ENCODE measurements around the gene BAZ2B. TPM values are rescaled to one million over a fixed set of nuclear protein-coding genes. Genes with fewer than 3 reads are reported as not detected.
A peak's percentile ranks its signal among the peaks of the same experiment; 100 is the strongest.

BAZ2B gene
- total RNA-seq (10 to 100 TPM; 60.0 to 76.2 TPM), polyA plus RNA-seq (ENCODE audit: insufficient read length in 6 of 6) (100 to 1,000 TPM in 4 of 6 donors, 10 to 100 TPM in 2; 86.8 to 142 (median 113) TPM)
- long read RNA-seq, donor 1, partial matches to known transcripts = 38 of 38 reads
- long read RNA-seq, donor 1, other reads (novel, unspliced or antisense) = 0 of 38 reads
- long read RNA-seq, donor 2, full-length matches to known transcripts = 2 of 8 reads
- long read RNA-seq, donor 2, partial matches to known transcripts = 6 of 8 reads
- long read RNA-seq, donor 2, other reads (novel, unspliced or antisense) = 0 of 8 reads
- long read RNA-seq, donor 3 = 0 reads
- long read RNA-seq, donor 4, partial matches to known transcripts = 3 of 8 reads
- long read RNA-seq, donor 4, other reads (novel, unspliced or antisense) = 5 of 8 reads
- long read RNA-seq, donor 5, partial matches to known transcripts = 0 of 1 reads
- long read RNA-seq, donor 5, other reads (novel, unspliced or antisense) = 0 of 1 reads
- long read RNA-seq, donor 6, partial matches to known transcripts = 14 of 14 reads
- long read RNA-seq, donor 6, other reads (novel, unspliced or antisense) = 0 of 14 reads
- long read RNA-seq, donor 7 = 0 reads
- long read RNA-seq, donor 8, partial matches to known transcripts = 8 of 8 reads
- long read RNA-seq, donor 8, other reads (novel, unspliced or antisense) = 0 of 8 reads
- long read RNA-seq, donor 9 = 0 reads
- long read RNA-seq, donor 10, partial matches to known transcripts = 5 of 7 reads
- long read RNA-seq, donor 10, other reads (novel, unspliced or antisense) = 2 of 7 reads
- long read RNA-seq, donor 11, full-length matches to known transcripts = 1 of 1 reads
- long read RNA-seq, donor 11, partial matches to known transcripts = 0 of 1 reads
- long read RNA-seq, donor 11, other reads (novel, unspliced or antisense) = 0 of 1 reads
- long read RNA-seq, donor 12, partial matches to known transcripts = 11 of 12 reads
- long read RNA-seq, donor 12, other reads (novel, unspliced or antisense) = 0 of 12 reads

DNA sequence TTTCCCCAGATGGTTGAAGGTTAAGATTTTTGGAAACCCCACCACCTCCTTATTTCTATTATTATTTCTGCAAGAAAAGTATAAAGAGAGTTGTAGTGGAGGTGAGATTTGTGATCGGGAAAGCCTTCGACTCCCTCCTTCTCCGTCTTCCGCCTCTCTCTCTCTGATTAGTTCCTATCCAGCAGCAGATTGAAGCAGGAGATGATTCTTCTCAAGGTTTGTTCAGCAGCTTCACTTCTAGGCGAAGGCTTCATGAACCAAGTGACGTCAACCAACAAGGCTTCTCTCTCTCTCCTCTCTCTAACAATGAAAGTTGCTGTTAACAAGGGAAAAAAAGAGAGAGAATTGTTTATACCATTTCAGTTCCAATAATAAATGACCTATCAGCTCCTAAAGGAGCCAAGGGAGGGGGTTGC lies at the start of gene BAZ2B:
TSS of gene BAZ2B (minus strand) at position 263 of the 416 bp plus-strand sequence. CDS start 137,829 bp downstream, outside the sequence.
- ATAC-seq (peak; percentile 62), DNase-seq (peak in 2 of 4 donors; percentile 81 to 82)
- Histone ChIP-seq H3K9me3 (no peaks in the 10 kb centered on the region), H3K36me3 (no peaks in the 10 kb centered on the region), H3K27ac (peak within 1 kb of the TSS; percentile 99), H3K4me3 (peak within 1 kb of the TSS; percentile 54 to 67), H3K27me3 (no peaks in the 10 kb centered on the region), H3K4me1 (peaks cover 7 to 53% of the 10 kb centered on the region in 2 donors)
- intact Hi-C loops (cut with DNase I) = no loop called here
- TF ChIP-seq, protein P1, sequence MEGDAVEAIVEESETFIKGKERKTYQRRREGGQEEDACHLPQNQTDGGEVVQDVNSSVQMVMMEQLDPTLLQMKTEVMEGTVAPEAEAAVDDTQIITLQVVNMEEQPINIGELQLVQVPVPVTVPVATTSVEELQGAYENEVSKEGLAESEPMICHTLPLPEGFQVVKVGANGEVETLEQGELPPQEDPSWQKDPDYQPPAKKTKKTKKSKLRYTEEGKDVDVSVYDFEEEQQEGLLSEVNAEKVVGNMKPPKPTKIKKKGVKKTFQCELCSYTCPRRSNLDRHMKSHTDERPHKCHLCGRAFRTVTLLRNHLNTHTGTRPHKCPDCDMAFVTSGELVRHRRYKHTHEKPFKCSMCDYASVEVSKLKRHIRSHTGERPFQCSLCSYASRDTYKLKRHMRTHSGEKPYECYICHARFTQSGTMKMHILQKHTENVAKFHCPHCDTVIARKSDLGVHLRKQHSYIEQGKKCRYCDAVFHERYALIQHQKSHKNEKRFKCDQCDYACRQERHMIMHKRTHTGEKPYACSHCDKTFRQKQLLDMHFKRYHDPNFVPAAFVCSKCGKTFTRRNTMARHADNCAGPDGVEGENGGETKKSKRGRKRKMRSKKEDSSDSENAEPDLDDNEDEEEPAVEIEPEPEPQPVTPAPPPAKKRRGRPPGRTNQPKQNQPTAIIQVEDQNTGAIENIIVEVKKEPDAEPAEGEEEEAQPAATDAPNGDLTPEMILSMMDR (IDR thresholded peaks at IDR 0.05) = no peak

DNA sequence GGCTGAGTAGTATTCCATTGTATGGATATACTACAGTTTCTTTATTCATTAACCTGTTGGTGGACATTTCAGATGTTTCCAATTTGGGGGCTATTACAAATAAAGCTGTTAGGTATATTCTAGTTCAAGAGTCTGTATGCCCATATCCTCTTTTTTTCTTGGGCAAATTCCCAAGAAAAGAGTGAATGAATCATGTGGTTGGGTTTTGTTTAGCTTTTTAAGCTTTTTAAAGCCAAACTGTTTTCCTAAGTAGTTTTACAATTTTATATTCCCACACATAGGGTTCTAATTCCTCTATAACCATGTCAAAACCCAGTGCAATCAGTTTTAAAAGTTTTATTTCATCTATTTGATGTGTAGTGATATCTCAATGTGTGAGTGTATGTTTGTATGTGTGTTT lies 44.9 kb upstream of the BAZ2B start:
- TF ChIP-seq, protein P1 (IDR thresholded peaks at IDR 0.05) = no peak
- DNase-seq = no peak
- Histone ChIP-seq H3K27me3 (no peaks in the 10 kb centered on the region), H3K9me3 (peaks cover 0 to 3% of the 10 kb centered on the region in 2 donors), H3K27ac (no peak overlapping the region), H3K36me3 (peaks cover 0 to 1% of the 10 kb centered on the region in 2 donors), H3K4me3 (no peak overlapping the region), H3K4me1 (peaks cover 0 to 16% of the 10 kb centered on the region in 2 donors)
- no peak for ATAC-seq
- intact Hi-C loops (cut with DNase I) = no loop called here

DNA sequence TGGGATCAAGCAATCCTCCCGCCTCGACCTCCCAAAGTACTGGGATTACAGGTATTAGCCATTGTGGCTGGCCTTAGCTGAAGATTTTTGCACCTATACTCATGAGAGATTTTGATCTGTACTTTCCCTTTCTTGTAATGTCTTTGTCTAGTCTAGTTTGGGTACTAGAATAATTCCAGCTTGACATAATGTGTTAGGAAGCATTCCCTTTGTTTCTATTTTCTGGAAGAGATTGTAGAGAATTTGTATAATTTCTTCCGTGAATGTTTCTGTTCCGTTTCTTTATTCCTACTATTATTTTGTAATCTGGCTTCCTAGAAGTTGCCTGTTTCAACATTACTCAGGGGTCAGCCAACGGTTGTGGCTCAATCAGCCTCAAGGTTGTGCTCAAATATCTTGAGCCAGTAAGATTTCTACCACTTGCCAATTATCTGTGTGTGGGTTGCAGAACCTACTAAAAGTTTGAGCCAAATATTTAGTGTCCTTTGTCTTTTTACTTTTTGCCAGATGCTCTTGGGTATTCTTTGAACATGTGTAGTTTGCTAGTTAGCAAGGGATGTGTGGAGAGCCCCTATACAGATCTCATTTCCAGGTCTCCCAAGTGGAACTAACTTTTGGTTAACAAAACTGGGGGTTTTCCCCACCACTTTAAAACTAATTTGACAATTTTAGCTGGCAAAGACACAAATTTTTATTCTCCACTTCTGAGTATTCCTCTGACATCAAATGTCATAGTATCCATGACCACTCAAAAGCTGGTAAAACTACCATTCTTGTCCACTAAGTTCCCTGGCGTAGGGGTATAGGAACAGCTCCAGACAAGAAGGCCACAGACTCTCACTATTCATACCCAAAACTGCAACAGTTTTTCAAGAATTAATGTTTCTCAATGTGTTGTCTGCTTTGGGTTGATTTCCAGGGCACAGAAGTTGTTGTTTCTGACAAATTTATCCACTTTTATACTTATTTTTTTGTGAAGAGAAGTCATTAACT lies 42.8 kb upstream of the BAZ2B start:
- intact Hi-C loops (cut with DNase I) = no loop called here
- Histone ChIP-seq H3K4me3 (no peak overlapping the region), H3K27me3 (no peaks in the 10 kb centered on the region), H3K4me1 (peaks cover 0 to 16% of the 10 kb centered on the region in 2 donors), H3K36me3 (no peaks in the 10 kb centered on the region), H3K27ac (peak overlapping the region in 1 of 2 donors; percentile 64), H3K9me3 (peaks cover 0 to 19% of the 10 kb centered on the region in 2 donors)
- TF ChIP-seq, protein P1 (IDR thresholded peaks at IDR 0.05) = no peak
- ATAC-seq = peak; percentile 54
- peak in 1 of 4 donors; percentile 69 for DNase-seq

GRCh38 chr2:159653962-159654361 lies 37.6 kb upstream of the BAZ2B start:
- Histone ChIP-seq H3K27me3 (no peaks in the 10 kb centered on the region), H3K4me1 (peaks cover 0 to 7% of the 10 kb centered on the region in 2 donors), H3K4me3 (no peak overlapping the region), H3K9me3 (peaks cover 0 to 19% of the 10 kb centered on the region in 2 donors), H3K36me3 (no peaks in the 10 kb centered on the region), H3K27ac (no peak overlapping the region)
- no peak for DNase-seq
- TF ChIP-seq, protein P1 (IDR thresholded peaks at IDR 0.05) = no peak
- no peak for ATAC-seq
- intact Hi-C loops (cut with DNase I) = no loop called here

Measured in left lung (tissue), 14 donors.